GM23248 (cell line): ENCODE measurements around the gene COL26A1. TPM values are rescaled to one million over a fixed set of nuclear protein-coding genes. Genes with fewer than 3 reads are reported as not detected.

Experiments used
- DNase-seq: peaks from one replicate; pipeline ENCODE4 v3.0.0-alpha.2; 2015
- H2AFZ ChIP-seq: fragments of 200-600 bp; sonication (generic); 2 replicates; pipeline ENCODE4 v1.6.1; 2016; ENCODE audit warnings: antibody characterized with exemption
- H3F3A ChIP-seq: fragments of 200-600 bp; sonication (generic); 2 replicates; pipeline ENCODE4 v1.6.1; 2016; ENCODE audit warnings: mild to moderate bottlenecking, antibody characterized with exemption, mixed run types; ENCODE audit not compliant: insufficient read depth
- H3K27ac ChIP-seq: fragments of 200-600 bp; sonication (generic); 2 replicates; pipeline ENCODE4 v1.5.1; 2016; ENCODE audit warnings: mild to moderate bottlenecking
- H3K27me3 ChIP-seq: fragments of 200-600 bp; sonication (generic); replicated peaks from 2 replicates; pipeline ENCODE4 v1.6.1; 2016; ENCODE audit warnings: mild to moderate bottlenecking; ENCODE audit not compliant: insufficient read depth
- H3K36me3 ChIP-seq: fragments of 200-600 bp; sonication (generic); 2 replicates; pipeline ENCODE4 v1.6.1; 2016; ENCODE audit warnings: low read depth, mild to moderate bottlenecking
- H3K4me1 ChIP-seq: fragments of 200-600 bp; sonication (generic); 2 replicates; pipeline ENCODE4 v1.6.1; 2016; ENCODE audit warnings: mild to moderate bottlenecking; ENCODE audit not compliant: insufficient read depth
- H3K4me2 ChIP-seq: fragments of 200-600 bp; sonication (generic); one replicate; pipeline ENCODE4 v1.6.1; 2016; ENCODE audit warnings: mild to moderate bottlenecking; ENCODE audit not compliant: unreplicated experiment
- H3K4me3 ChIP-seq: fragments of 200-600 bp; sonication (generic); 2 replicates; pipeline ENCODE4 v1.5.1; 2016; ENCODE audit warnings: mild to moderate bottlenecking
- H3K79me2 ChIP-seq: fragments of 200-600 bp; sonication (generic); 2 replicates; pipeline ENCODE4 v1.6.1; 2016; ENCODE audit warnings: mild to moderate bottlenecking; ENCODE audit not compliant: insufficient read depth
- H3K9ac ChIP-seq: fragments of 200-600 bp; sonication (generic); 2 replicates; pipeline ENCODE4 v1.6.1; 2016; ENCODE audit warnings: mild to moderate bottlenecking
- H3K9me2 ChIP-seq: fragments of 200-600 bp; sonication (generic); 2 replicates; pipeline ENCODE4 v1.6.1; 2016; ENCODE audit warnings: mixed run types, mild to moderate bottlenecking, moderate library complexity; ENCODE audit not compliant: insufficient read depth
- H3K9me3 ChIP-seq: fragments of 200-600 bp; sonication (generic); one replicate; pipeline ENCODE4 v1.6.1; 2017; ENCODE audit warnings: low read depth
- H4K20me1 ChIP-seq: fragments of 200-600 bp; sonication (generic); 2 replicates; pipeline ENCODE4 v1.6.0; 2016; ENCODE audit not compliant: insufficient read depth
- EZH2 ChIP-seq: fragments of 200-600 bp; sonication (generic); IDR thresholded peaks from 2 replicates; pipeline ENCODE4 v1.6.1; 2018; ENCODE audit warnings: antibody characterized with exemption, mild to moderate bottlenecking; ENCODE audit not compliant: insufficient read depth, poor library complexity, severe bottlenecking
- EZH2phosphoT487 ChIP-seq: fragments of 200-600 bp; sonication (generic); IDR thresholded peaks from 2 replicates; pipeline ENCODE4 v1.6.1; 2018; ENCODE audit warnings: antibody characterized with exemption, moderate library complexity, mild to moderate bottlenecking, low read depth; ENCODE audit not compliant: insufficient read depth
- WGBS, 2 experiments: methylation state at CpG; one replicate each; pipeline ENCODE4 v1.1.6; 2015 to 2017; ENCODE audit warnings: low lambda C conversion rate in 2 of 2, low coverage in 1 of 2; ENCODE audit errors: missing lambda C conversion rate in 2 of 2; 5-methylcytosine and 5-hydroxymethylcytosine counted together
- in situ Hi-C: fragments of 300-500 bp; cut with MboI; formaldehyde crosslinking; loops from 2 replicates; pipeline ENCODE4 v1.15.0; 2020
- polyA plus RNA-seq: library from polyadenylated mRNA; unstranded; fragments of >200 nt; fragmentation: Nextera tagmentation; extraction: Ambion mirVana; gene quantifications from 2 replicates; pipeline ENCODE4 v1.2.1, GENCODE V29; 2016
- total RNA-seq: library from RNA; depleted of rRNA; stranded (reverse); fragments of >200 nt; shearing (Covaris generic); gene quantifications from 2 replicates; pipeline ENCODE4 v1.2.3, GENCODE V29; 2014

Gene COL26A1
- total and polyA plus RNA-seq, 2 experiments from 2014 or later = not detected

DNA sequence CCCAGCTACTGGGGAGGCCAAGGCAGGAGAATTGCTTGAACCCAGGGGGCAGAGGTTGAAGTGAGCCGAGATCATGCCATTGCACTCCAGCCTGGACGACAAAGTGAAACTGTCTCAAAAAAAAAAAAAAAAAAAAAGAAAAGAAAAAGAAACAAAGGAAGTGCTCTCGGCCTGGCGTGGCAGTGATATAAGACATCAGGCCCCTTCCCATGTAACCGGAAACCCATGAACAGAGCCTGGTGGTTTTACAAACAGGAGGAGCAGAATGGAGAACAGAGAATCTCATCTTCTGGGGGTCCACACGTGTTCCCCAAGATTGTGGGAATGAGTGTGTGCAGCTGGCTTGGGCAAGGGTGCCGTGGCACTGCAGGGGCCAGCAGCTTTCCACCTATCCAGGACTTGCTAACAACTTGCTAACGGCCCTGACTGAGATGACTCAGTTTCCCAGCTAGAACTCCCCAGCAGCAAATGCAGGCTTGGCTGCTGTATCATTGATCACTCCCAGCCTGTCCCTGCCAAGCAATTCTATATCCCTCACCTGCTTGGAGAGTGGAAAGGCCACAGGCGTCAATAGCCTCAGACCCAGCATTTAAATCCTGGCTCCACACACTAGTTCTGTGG, 103.0 kb downstream of the COL26A1 start:
- 47 to 57% methylated on average over 9 of the region's 9 CpGs for WGBS, 2 experiments
- TF ChIP-seq EZH2phosphoT487 (no peak), EZH2 (no peak)

DNA sequence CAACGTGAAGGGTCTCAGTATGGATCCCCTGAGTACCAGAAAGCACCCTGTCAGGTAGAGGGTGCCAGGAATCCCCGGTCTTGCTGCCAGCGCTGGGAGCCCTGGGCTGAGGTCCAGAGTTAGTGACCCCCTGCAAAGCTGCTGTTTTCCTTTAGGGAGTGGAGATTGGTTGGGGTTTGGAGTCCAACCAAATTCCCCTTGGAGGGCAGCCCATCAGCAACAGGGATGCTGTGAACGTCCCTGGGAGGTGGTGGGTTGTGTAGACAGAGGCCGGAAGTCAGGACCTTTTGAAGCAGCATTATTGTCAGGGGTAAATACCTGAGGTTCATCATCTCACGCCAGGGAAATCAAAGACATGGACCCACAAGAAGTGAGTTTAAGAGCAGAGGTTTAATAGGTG, 104.2 kb downstream of the COL26A1 start:
- no peak overlapping the region for H3K9ac ChIP-seq
- H3K27ac ChIP-seq = no peak overlapping the region
- no peaks in the 10 kb centered on the region for H3K4me1 ChIP-seq
- no peaks in the 10 kb centered on the region for H4K20me1 ChIP-seq
- H3K27me3 ChIP-seq = peaks cover 5% of the 10 kb centered on the region; the same call in 1 of the 2 replicates
- H3K4me3 ChIP-seq = no peak overlapping the region
- in situ Hi-C loops = no loop called here
- DNase-seq = no peak
- no peaks in the 10 kb centered on the region for H3K36me3 ChIP-seq
- H3K79me2 ChIP-seq = no peaks in the 10 kb centered on the region
- TF ChIP-seq EZH2 (no peak), EZH2phosphoT487 (no peak)
- H3K9me3 ChIP-seq = no peaks in the 10 kb centered on the region
- no peak overlapping the region for H3K4me2 ChIP-seq
- no peaks in the 10 kb centered on the region for H3F3A ChIP-seq
- H3K9me2 ChIP-seq = no peaks in the 10 kb centered on the region
- 59 to 66% methylated on average over 6 of the region's 6 CpGs for whole genome bisulfite sequencing, 2 experiments
- H2AFZ ChIP-seq = no peak overlapping the region

More for the DNA sequence above, 103.0 kb downstream of the COL26A1 start:
- H3F3A ChIP-seq = no peaks in the 10 kb centered on the region
- no peaks in the 10 kb centered on the region for H4K20me1 ChIP-seq
- H3K36me3 ChIP-seq = no peaks in the 10 kb centered on the region
- no peak overlapping the region for H3K4me3 ChIP-seq
- in situ Hi-C loops = no loop called here
- no peaks in the 10 kb centered on the region for H3K9me3 ChIP-seq
- H3K4me2 ChIP-seq = no peak overlapping the region
- no peaks in the 10 kb centered on the region for H3K79me2 ChIP-seq
- no peak overlapping the region for H3K27ac ChIP-seq
- H3K27me3 ChIP-seq = peaks cover 5% of the 10 kb centered on the region; the same call in 1 of the 2 replicates
- H2AFZ ChIP-seq = no peak overlapping the region
- DNase-seq = no peak
- H3K4me1 ChIP-seq = no peaks in the 10 kb centered on the region
- no peaks in the 10 kb centered on the region for H3K9me2 ChIP-seq
- no peak overlapping the region for H3K9ac ChIP-seq

DNA sequence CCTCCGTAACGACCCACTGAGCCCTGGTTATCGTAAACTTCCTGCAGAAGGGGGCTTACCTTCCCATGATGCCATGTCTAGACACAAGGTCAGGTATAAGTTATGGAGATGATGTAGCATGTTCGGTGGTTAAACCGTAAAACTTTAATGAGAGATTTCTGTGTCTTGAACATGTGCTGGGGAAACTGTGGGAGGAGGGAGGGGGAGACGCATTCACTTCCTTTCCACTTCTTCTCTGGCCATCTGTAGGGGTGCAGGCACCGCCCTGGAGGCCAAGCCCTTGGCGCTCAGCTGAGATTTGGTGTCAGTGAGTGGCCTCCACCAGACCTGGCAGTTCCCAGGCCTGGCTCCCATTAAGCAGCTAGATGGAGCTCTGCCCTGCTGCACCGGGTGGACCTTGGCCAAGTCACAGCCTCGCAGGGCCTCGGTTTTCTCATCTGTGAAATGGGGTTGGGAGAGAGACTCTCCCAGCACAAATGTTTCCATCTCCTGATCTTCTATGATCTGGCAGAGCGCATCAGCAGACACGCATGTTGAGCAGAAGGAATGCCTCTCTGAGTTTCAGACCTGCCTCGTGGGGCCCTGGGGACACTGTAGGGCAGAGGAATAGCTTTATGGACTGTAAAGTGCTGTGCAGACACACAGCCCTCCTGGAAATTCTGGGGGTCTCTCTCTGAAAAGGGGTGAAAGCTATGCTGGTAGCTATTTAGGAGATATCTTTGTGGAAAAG, 106.0 kb downstream of the COL26A1 start:
- Histone ChIP-seq H2AFZ (no peak overlapping the region), H3K9me2 (no peaks in the 10 kb centered on the region), H3K36me3 (no peaks in the 10 kb centered on the region), H3F3A (no peaks in the 10 kb centered on the region), H4K20me1 (no peaks in the 10 kb centered on the region), H3K4me1 (no peaks in the 10 kb centered on the region), H3K9me3 (no peaks in the 10 kb centered on the region), H3K9ac (no peak overlapping the region), H3K27me3 (peaks cover 5% of the 10 kb centered on the region; the same call in 1 of the 2 replicates), H3K4me3 (no peak overlapping the region), H3K27ac (no peak overlapping the region), H3K79me2 (no peaks in the 10 kb centered on the region), H3K4me2 (no peak overlapping the region)
- in situ Hi-C loops = no loop called here
- TF ChIP-seq EZH2phosphoT487 (no peak), EZH2 (no peak)
- no peak for DNase-seq
- 29 to 36% methylated on average over 14 of the region's 14 CpGs for WGBS, 2 experiments

DNA sequence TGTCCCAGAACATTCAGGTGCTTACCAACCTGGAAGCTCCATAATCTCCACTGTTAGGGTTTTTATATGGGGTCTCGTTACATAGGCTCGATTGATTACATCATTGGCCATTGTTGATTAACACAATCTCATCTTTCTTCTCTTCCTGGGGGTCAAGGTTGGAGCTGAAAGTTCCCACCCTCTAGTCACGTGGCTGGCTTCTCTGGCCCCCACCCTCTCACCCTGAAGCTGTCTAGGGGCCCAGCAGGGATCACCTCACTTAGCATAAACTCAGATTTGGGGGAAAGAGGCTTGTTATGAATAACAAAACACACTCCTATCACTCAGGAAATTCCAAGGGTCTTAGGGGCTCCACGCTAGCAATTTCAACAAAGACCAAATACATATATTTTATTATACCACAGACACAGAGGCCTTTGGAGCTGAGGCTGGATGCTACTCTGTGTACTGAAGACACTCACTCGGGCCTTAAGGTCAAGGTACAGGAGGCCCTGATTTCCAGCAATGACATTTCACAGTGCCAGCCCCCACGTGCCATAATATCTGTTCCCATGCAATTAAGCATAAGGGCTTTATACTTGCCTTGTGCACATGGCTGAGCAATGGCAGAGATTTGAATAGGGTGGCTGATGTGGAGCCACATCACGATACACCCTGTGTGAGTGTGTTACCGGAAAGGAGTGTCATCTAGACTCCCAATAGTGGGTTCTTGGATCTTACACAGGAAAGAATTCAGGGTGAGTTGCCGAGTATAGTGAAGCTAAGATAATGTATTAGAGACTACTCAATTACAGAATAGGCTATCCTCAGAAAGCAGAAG, 108.2 kb downstream of the COL26A1 start:
- WGBS, 2 experiments = 25 to 30% methylated on average over 9 of the region's 9 CpGs
- no peaks in the 10 kb centered on the region for H3K9me3 ChIP-seq
- in situ Hi-C loops = no loop called here

More for the DNA sequence above, 108.2 kb downstream of the COL26A1 start:
- Histone ChIP-seq H3K36me3 (no peaks in the 10 kb centered on the region), H3K9me2 (no peaks in the 10 kb centered on the region), H3K9ac (no peak overlapping the region), H3F3A (no peaks in the 10 kb centered on the region), H3K4me1 (no peaks in the 10 kb centered on the region), H3K79me2 (no peaks in the 10 kb centered on the region), H3K27me3 (peaks cover 13% of the 10 kb centered on the region; the same call in 1 of the 2 replicates), H2AFZ (no peak overlapping the region), H3K4me2 (no peak overlapping the region), H3K27ac (no peak overlapping the region), H4K20me1 (no peaks in the 10 kb centered on the region), H3K4me3 (no peak overlapping the region)
- no peak for DNase-seq
- TF ChIP-seq EZH2phosphoT487 = no peak
- no peak for TF ChIP-seq EZH2
